Trophoblast cell (in vitro differentiated cells and primary cell): ENCODE measurements around the gene LRMDA.

Source experiments
- DNase-seq, 2 donors: peaks; one replicate each; pipeline ENCODE4 v3.0.0-alpha.2; 2016
- H2AFZ ChIP-seq: 2 replicates; pipeline ENCODE4 v1.6.1; 2013; ENCODE audit warnings: low read length, moderate library complexity, mild to moderate bottlenecking; ENCODE audit not compliant: insufficient read depth, poor library complexity
- H2AK5ac ChIP-seq: 2 replicates; pipeline ENCODE4 v1.6.1; 2013; ENCODE audit warnings: mild to moderate bottlenecking, low read length
- H2BK120ac ChIP-seq: 2 replicates; pipeline ENCODE4 v1.6.1; 2013; ENCODE audit warnings: low read length, mild to moderate bottlenecking, moderate library complexity; ENCODE audit not compliant: insufficient read depth, poor library complexity
- H2BK12ac ChIP-seq: 2 replicates; pipeline ENCODE4 v1.6.1; 2013; ENCODE audit warnings: mild to moderate bottlenecking, low read length, moderate library complexity
- H2BK5ac ChIP-seq: 2 replicates; pipeline ENCODE4 v1.6.1; 2013; ENCODE audit warnings: low read length, low read depth, moderate library complexity, mild to moderate bottlenecking; ENCODE audit not compliant: poor library complexity
- H3K14ac ChIP-seq: 2 replicates; pipeline ENCODE4 v1.6.1; 2013; ENCODE audit warnings: mild to moderate bottlenecking, low read length
- H3K18ac ChIP-seq: 2 replicates; pipeline ENCODE4 v1.6.1; 2013; ENCODE audit warnings: mild to moderate bottlenecking, low read length
- H3K23ac ChIP-seq: 2 replicates; pipeline ENCODE4 v1.6.1; 2013; ENCODE audit warnings: low read length
- H3K27ac ChIP-seq: 2 replicates; pipeline ENCODE4 v1.5.1; 2013; ENCODE audit warnings: low read depth, mild to moderate bottlenecking, inconsistent platforms, low read length, moderate library complexity
- H3K27me3 ChIP-seq: 2 replicates; pipeline ENCODE4 v1.6.1; 2013; ENCODE audit warnings: inconsistent platforms, mild to moderate bottlenecking, low read length, moderate library complexity; ENCODE audit not compliant: insufficient read depth
- H3K36me3 ChIP-seq, 2 experiments: 1 replicate in 1 of 2; 2 replicates in 1 of 2; pipeline ENCODE4 v1.6.1; 2013; ENCODE audit warnings: low read length in 2 of 2, mild to moderate bottlenecking in 2 of 2, moderate library complexity in 1 of 2; ENCODE audit not compliant: insufficient read depth in 2 of 2, control insufficient read depth in 1 of 2
- H3K4ac ChIP-seq: 2 replicates; pipeline ENCODE4 v1.6.1; 2013; ENCODE audit warnings: low read depth, mild to moderate bottlenecking, low read length, moderate library complexity
- H3K4me1 ChIP-seq, 2 experiments: 1 replicate in 1 of 2; 2 replicates in 1 of 2; pipeline ENCODE4 v1.6.1; 2013; ENCODE audit warnings: low read length in 2 of 2, mild to moderate bottlenecking in 2 of 2, moderate library complexity in 1 of 2; ENCODE audit not compliant: insufficient read depth in 2 of 2, control insufficient read depth in 1 of 2
- H3K4me2 ChIP-seq: 2 replicates; pipeline ENCODE4 v1.6.1; 2013; ENCODE audit warnings: inconsistent platforms, mild to moderate bottlenecking, low read length, moderate library complexity
- H3K4me3 ChIP-seq: 2 replicates; pipeline ENCODE4 v1.5.1; 2013; ENCODE audit warnings: mild to moderate bottlenecking, low read depth, low read length, inconsistent platforms
- H3K79me1 ChIP-seq: one replicate; pipeline ENCODE4 v1.6.1; 2013; ENCODE audit warnings: low read length
- H3K79me2 ChIP-seq: 2 replicates; pipeline ENCODE4 v1.6.1; 2013; ENCODE audit warnings: low read length, mild to moderate bottlenecking; ENCODE audit not compliant: control insufficient read depth, insufficient read depth, poor library complexity
- H3K9ac ChIP-seq: 2 replicates; pipeline ENCODE4 v1.6.1; 2013; ENCODE audit warnings: mild to moderate bottlenecking, low read length
- H3K9me3 ChIP-seq: 2 replicates; pipeline ENCODE4 v1.6.1; 2013; ENCODE audit warnings: low read depth, mild to moderate bottlenecking, control low read depth, inconsistent platforms, low read length; ENCODE audit not compliant: insufficient read depth
- H4K12ac ChIP-seq: 2 replicates; pipeline ENCODE4 v1.6.1; 2013; ENCODE audit warnings: low read depth, mild to moderate bottlenecking, low read length, moderate library complexity
- H4K8ac ChIP-seq: 2 replicates; pipeline ENCODE4 v1.6.1; 2013; ENCODE audit warnings: low read depth, mild to moderate bottlenecking, low read length, moderate library complexity
- H4K91ac ChIP-seq: one replicate; pipeline ENCODE4 v1.6.1; 2013; ENCODE audit warnings: low read depth, mild to moderate bottlenecking, low read length, moderate library complexity
- WGBS: extraction: QIAGEN DNeasy Blood & Tissue Kit; methylation state at CpG from one replicate; pipeline ENCODE4 v1.1.7; 2013; ENCODE audit warnings: missing lambda C conversion rate; ENCODE audit not compliant: insufficient read length, insufficient coverage; ENCODE audit errors: extremely low coverage; 5-methylcytosine and 5-hydroxymethylcytosine counted together

The LRMDA gene

DNA sequence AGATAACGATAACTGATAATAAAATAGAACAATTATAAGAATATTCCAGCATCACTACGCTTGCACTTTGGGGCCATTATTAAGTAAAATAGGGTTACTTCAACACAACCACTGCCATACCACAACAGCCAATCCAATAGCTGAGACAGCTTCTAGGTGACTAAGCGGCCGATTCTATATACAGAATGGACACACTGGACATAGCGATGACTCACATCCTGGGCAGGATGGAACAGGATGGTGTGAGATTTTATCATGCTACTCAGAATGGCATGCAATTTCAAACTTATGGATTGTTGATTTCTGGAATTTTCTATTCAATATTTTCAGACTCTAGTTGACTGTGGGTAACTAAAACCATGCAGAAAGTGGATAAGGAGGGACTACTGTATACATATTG lies 920.9 kb downstream of the LRMDA start:
- Histone ChIP-seq H3K36me3 (no peaks in the 10 kb centered on the region), H3K9me3 (no peaks in the 10 kb centered on the region), H3K4me2 (no peak overlapping the region), H3K27ac (no peak overlapping the region), H3K23ac (no peak overlapping the region), H4K12ac (no peak overlapping the region), H3K79me2 (no peaks in the 10 kb centered on the region), H3K9ac (no peak overlapping the region), H3K14ac (no peak overlapping the region), H3K4ac (no peak overlapping the region), H2AFZ (no peak overlapping the region), H3K27me3 (no peaks in the 10 kb centered on the region), H2BK5ac (no peak overlapping the region), H3K18ac (no peak overlapping the region), H2AK5ac (no peak overlapping the region), H2BK120ac (no peak overlapping the region), H3K79me1 (peaks cover 9% of the 10 kb centered on the region), H3K4me1 (peaks cover 10 to 12% of the 10 kb centered on the region in 2 experiments), H2BK12ac (no peak overlapping the region), H4K8ac (no peak overlapping the region), H4K91ac (no peak overlapping the region), H3K4me3 (no peak overlapping the region)
- no CpG with 5 or more reads among the region's 5 CpGs for WGBS
- DNase-seq = peak; percentile 33 to 49

- Histone ChIP-seq H3K4me3 (no peak overlapping the region), H2BK5ac (no peak overlapping the region), H3K9ac (no peak overlapping the region), H3K4ac (no peak overlapping the region), H2BK12ac (no peak overlapping the region), H3K27me3 (no peaks in the 10 kb centered on the region), H4K12ac (no peak overlapping the region), H3K36me3 (no peaks in the 10 kb centered on the region), H3K27ac (peak overlapping the region; percentile 61), H2BK120ac (no peak overlapping the region), H3K23ac (no peak overlapping the region), H3K4me1 (peaks cover 14% of the 10 kb centered on the region in 2 experiments), H4K91ac (no peak overlapping the region), H3K14ac (no peak overlapping the region), H3K79me2 (no peaks in the 10 kb centered on the region), H3K79me1 (peaks cover 11% of the 10 kb centered on the region), H2AK5ac (no peak overlapping the region), H3K4me2 (no peak overlapping the region), H2AFZ (no peak overlapping the region), H4K8ac (no peak overlapping the region), H3K9me3 (no peaks in the 10 kb centered on the region), H3K18ac (no peak overlapping the region)
- DNase-seq = no peak
- WGBS = no CpG with 5 or more reads among the region's 6 CpGs
Observed at GRCh38 chr10:76353237-76353851, 921.9 kb downstream of the LRMDA start.

DNA sequence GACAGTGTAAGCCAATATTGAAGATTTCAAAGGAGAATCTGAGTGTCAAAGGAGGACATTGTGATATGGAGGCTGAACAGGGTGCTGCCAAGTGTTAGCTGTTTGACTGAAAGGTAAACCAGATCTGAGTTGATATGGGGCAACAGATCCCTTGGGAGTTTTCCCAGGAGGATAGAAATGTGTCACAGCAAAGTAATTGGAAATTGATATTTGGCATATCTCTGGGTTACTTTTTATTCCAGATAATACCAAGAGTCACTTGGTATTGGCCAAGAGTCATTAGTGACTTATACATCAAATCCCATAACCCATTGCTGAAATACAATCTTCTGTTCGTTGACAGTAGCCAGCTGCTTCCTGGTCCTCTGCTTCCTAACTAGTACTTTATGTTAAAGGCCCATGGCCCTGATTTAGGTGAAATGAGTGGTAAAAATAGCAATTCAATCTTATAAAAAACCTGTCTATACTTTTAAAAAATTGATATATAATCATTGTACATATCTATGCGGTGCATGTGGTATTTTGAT lies 922.9 kb downstream of the LRMDA start:
- H3K4me1 ChIP-seq = peaks cover 14% of the 10 kb centered on the region in 2 experiments
- H4K8ac ChIP-seq = no peak overlapping the region
- peak overlapping the region; percentile 75 for H2BK5ac ChIP-seq
- peak overlapping the region; percentile 36 for H2BK12ac ChIP-seq
- H3K9me3 ChIP-seq = no peaks in the 10 kb centered on the region
- H3K18ac ChIP-seq = no peak overlapping the region
- no peak overlapping the region for H4K12ac ChIP-seq
- H3K27me3 ChIP-seq = no peaks in the 10 kb centered on the region
- peak overlapping the region; percentile 11 for H2BK120ac ChIP-seq
- peak overlapping the region; percentile 74 for H3K27ac ChIP-seq
- H3K4me2 ChIP-seq = no peak overlapping the region
- no CpG with 5 or more reads among the region's 2 CpGs for WGBS
- DNase-seq = no peak
- H4K91ac ChIP-seq = peak overlapping the region; percentile 47
- peaks cover 11% of the 10 kb centered on the region for H3K79me1 ChIP-seq
- H2AK5ac ChIP-seq = no peak overlapping the region
- H3K4me3 ChIP-seq = no peak overlapping the region
- H3K23ac ChIP-seq = no peak overlapping the region
- H3K79me2 ChIP-seq = no peaks in the 10 kb centered on the region
- no peak overlapping the region for H3K14ac ChIP-seq
- no peak overlapping the region for H3K9ac ChIP-seq
- peak overlapping the region; percentile 33 for H3K4ac ChIP-seq
- H2AFZ ChIP-seq = no peak overlapping the region
- H3K36me3 ChIP-seq = no peaks in the 10 kb centered on the region

DNA sequence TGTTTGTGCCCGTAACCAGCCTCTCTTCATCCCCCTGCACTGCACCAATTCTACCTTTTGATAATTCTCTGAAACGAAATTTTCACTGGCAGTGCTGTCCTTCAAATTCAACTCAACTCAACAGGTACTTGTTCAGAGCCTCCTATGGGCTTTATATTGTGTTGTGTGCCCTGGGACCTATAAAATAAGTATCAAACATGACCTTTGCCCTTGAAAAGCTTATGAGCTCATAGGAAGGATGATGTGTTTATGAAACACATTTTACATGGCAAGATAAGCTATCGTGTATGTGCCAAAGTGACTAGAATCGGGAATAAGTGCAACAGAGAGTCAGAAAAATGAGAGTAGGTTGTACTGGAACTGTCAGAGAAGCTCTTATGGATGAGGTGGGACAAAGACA lies 923.5 kb downstream of the LRMDA start:
- H2AK5ac ChIP-seq = no peak overlapping the region
- H4K91ac ChIP-seq = no peak overlapping the region
- no peaks in the 10 kb centered on the region for H3K36me3 ChIP-seq
- peaks cover 14% of the 10 kb centered on the region in 2 experiments for H3K4me1 ChIP-seq
- no CpG with 5 or more reads among the region's 4 CpGs for WGBS
- no peak overlapping the region for H2AFZ ChIP-seq
- no peak overlapping the region for H3K27ac ChIP-seq
- no peak overlapping the region for H3K4me3 ChIP-seq
- DNase-seq = no peak
- H2BK120ac ChIP-seq = no peak overlapping the region
- H3K79me1 ChIP-seq = peaks cover 11% of the 10 kb centered on the region
- no peak overlapping the region for H4K8ac ChIP-seq
- no peak overlapping the region for H2BK12ac ChIP-seq
- no peak overlapping the region for H3K9ac ChIP-seq
- H2BK5ac ChIP-seq = no peak overlapping the region
- no peak overlapping the region for H3K4ac ChIP-seq
- H3K27me3 ChIP-seq = no peaks in the 10 kb centered on the region
- no peaks in the 10 kb centered on the region for H3K79me2 ChIP-seq
- H3K18ac ChIP-seq = no peak overlapping the region
- H3K9me3 ChIP-seq = no peaks in the 10 kb centered on the region
- H3K4me2 ChIP-seq = no peak overlapping the region
- H4K12ac ChIP-seq = no peak overlapping the region
- H3K14ac ChIP-seq = no peak overlapping the region
- no peak overlapping the region for H3K23ac ChIP-seq
